ENCODE data around the gene MED15. TPM values are rescaled to one million over a fixed set of nuclear protein-coding genes. Genes with fewer than 3 reads are reported as not detected.

MED15 gene
- total RNA-seq, 4 donors from 2014 or later, result 35.1 to 88.9 (median 49.9) TPM

GRCh38 chr22:20533879-20534265 is 26.5 kb downstream of the MED15 start:
- no peak for TF ChIP-seq CTCF (IDR thresholded peaks at IDR 0.05; ENCODE audit: low read depth)

- TF ChIP-seq CTCF (IDR thresholded peaks at IDR 0.05; ENCODE audit: low read depth), result no peak
Measured at GRCh38 chr22:20536590-20537324, 29.3 kb downstream of the MED15 start.

- TF ChIP-seq CTCF (IDR thresholded peaks at IDR 0.05; ENCODE audit: low read depth), result no peak
Measured at GRCh38 chr22:20537325-20537756, 29.9 kb downstream of the MED15 start.

GRCh38 chr22:20537983-20538382 is 30.6 kb downstream of the MED15 start:
- TF ChIP-seq CTCF (IDR thresholded peaks at IDR 0.05; ENCODE audit: low read depth), result no peak

GRCh38 chr22:20542055-20542454 is 34.6 kb downstream of the MED15 start:
- no peak for TF ChIP-seq CTCF (IDR thresholded peaks at IDR 0.05; ENCODE audit: low read depth)

- TF ChIP-seq CTCF (IDR thresholded peaks at IDR 0.05; ENCODE audit: low read depth), result no peak
Measured at GRCh38 chr22:20542736-20543135, 35.3 kb downstream of the MED15 start.

GRCh38 chr22:20545681-20546521 is 38.5 kb downstream of the MED15 start:
- no peak for TF ChIP-seq CTCF (IDR thresholded peaks at IDR 0.05; ENCODE audit: low read depth)
